Suprapubic skin (tissue), 4 donors: Measurements from ENCODE around the gene DAB1. TPM values are rescaled to one million over a fixed set of nuclear protein-coding genes. Genes with fewer than 3 reads are reported as not detected.

Source experiments
- DNase-seq, 2 donors: peaks; one replicate each; pipeline ENCODE4 v3.0.0-alpha.2; 2019; ENCODE audit warnings: low spot score in 2 of 2
- H3K27ac ChIP-seq: fragments of 200-600 bp; sonication (generic); one replicate; pipeline ENCODE4 v1.5.1; 2019
- H3K27me3 ChIP-seq: fragments of 200-600 bp; sonication (generic); one replicate; pipeline ENCODE4 v1.5.1; 2019
- H3K36me3 ChIP-seq: fragments of 200-600 bp; sonication (generic); one replicate; pipeline ENCODE4 v1.5.1; 2019
- H3K4me1 ChIP-seq: fragments of 200-600 bp; sonication (generic); one replicate; pipeline ENCODE4 v1.5.1; 2019
- H3K4me3 ChIP-seq: fragments of 200-600 bp; sonication (generic); one replicate; pipeline ENCODE4 v1.5.1; 2019; ENCODE audit warnings: mild to moderate bottlenecking
- H3K9me3 ChIP-seq: fragments of 200-600 bp; sonication (generic); one replicate; pipeline ENCODE4 v1.5.1; 2019
- EP300 ChIP-seq: sonication (generic); formaldehyde crosslinking; IDR thresholded peaks from one replicate; pipeline ENCODE4 v1.6.1; 2017; ENCODE audit warnings: antibody characterized with exemption
- POLR2A ChIP-seq, 2 donors: fragments of 450-650 bp; IDR thresholded peaks; one replicate each; pipeline ENCODE4 v1.6.1; 2017; ENCODE audit warnings: antibody characterized with exemption in 2 of 2, mild to moderate bottlenecking in 2 of 2, moderate library complexity in 2 of 2
- POLR2AphosphoS5 ChIP-seq, 3 donors: sonication (generic); formaldehyde crosslinking; IDR thresholded peaks; one replicate each; pipeline ENCODE4 v1.6.1; 2017; ENCODE audit warnings: antibody characterized with exemption in 3 of 3
- WGBS: methylation state at CpG from one replicate; pipeline ENCODE4 v1.1.5; 2018; 5-methylcytosine and 5-hydroxymethylcytosine counted together
- total RNA-seq, 4 donors: library from RNA; depleted of rRNA; stranded (reverse); fragments of >200 nt; gene quantifications; one replicate each; pipeline ENCODE4 v1.1.0, GENCODE V29; 2016
- TF ChIP-seq, protein P1 (sequence below), 2 donors: fragments of 200-600 bp in 1 of 2; fragments of 450-650 bp in 1 of 2; sonication (generic) in 1 of 2; IDR thresholded peaks; one replicate each; pipeline ENCODE4 v1.5.1; 2016 to 2019; ENCODE audit warnings: antibody characterized with exemption in 2 of 2, mild to moderate bottlenecking in 1 of 2, moderate library complexity in 1 of 2

Gene DAB1
- total RNA-seq, 4 donors from 2014 or later = 0.17 to 1.0 (median 0.30) TPM

DNA sequence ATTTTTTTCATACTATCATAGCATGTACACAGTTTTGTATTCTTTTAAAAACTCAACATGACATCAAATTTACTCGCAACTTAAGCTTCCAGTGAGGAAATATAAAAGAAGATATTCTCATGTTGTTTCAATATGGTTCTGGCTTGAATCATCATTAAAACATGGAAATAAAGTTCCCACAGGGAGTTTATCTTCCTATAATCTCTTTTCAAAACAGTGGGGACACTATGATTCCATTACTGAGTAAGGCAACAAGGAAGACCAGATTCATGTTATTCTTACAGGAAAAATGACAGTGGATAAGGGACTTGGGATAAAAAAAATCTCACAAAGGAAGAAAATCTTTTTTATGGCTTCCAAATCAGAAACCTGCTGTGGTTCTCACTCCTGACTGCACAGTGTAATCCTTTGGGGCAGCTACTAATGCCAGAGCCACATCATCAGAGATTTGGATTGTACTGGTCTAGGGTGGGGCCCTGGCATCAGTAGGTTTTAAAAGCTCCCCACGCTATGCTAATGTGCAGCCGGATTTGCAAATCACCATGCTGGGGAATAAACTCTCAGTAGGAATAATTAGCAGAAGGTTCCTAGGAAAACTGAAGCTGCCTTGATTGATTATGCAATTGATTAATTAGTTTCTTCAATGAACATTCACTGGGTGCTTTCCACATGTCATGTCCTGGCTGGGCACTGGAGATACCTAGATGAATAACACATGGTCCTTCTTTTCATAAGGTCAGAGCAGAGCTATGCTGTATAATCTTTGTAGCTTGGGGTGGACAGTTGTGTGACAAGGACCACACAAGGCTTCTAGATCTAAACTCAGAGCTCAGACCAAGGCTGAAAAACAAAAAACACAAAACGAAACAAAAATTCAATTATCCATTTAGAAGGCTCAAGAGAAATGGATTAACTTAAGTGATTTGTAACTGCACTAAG, 386.9 kb downstream of the DAB1 start:
- Histone ChIP-seq H3K27me3 (no peaks in the 10 kb centered on the region), H3K36me3 (no peaks in the 10 kb centered on the region), H3K4me1 (no peaks in the 10 kb centered on the region), H3K9me3 (no peaks in the 10 kb centered on the region), H3K27ac (no peak overlapping the region), H3K4me3 (no peak overlapping the region)
- TF ChIP-seq EP300 = no peak
- no peak for TF ChIP-seq POLR2A (IDR thresholded peaks at IDR 0.05)
- TF ChIP-seq, protein P1, sequence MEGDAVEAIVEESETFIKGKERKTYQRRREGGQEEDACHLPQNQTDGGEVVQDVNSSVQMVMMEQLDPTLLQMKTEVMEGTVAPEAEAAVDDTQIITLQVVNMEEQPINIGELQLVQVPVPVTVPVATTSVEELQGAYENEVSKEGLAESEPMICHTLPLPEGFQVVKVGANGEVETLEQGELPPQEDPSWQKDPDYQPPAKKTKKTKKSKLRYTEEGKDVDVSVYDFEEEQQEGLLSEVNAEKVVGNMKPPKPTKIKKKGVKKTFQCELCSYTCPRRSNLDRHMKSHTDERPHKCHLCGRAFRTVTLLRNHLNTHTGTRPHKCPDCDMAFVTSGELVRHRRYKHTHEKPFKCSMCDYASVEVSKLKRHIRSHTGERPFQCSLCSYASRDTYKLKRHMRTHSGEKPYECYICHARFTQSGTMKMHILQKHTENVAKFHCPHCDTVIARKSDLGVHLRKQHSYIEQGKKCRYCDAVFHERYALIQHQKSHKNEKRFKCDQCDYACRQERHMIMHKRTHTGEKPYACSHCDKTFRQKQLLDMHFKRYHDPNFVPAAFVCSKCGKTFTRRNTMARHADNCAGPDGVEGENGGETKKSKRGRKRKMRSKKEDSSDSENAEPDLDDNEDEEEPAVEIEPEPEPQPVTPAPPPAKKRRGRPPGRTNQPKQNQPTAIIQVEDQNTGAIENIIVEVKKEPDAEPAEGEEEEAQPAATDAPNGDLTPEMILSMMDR (IDR thresholded peaks at IDR 0.05) = no peak
- no peak for TF ChIP-seq POLR2AphosphoS5 (IDR thresholded peaks at IDR 0.05)
- WGBS = 58% methylated on average over 4 of the region's 4 CpGs
- no peak for DNase-seq

DNA sequence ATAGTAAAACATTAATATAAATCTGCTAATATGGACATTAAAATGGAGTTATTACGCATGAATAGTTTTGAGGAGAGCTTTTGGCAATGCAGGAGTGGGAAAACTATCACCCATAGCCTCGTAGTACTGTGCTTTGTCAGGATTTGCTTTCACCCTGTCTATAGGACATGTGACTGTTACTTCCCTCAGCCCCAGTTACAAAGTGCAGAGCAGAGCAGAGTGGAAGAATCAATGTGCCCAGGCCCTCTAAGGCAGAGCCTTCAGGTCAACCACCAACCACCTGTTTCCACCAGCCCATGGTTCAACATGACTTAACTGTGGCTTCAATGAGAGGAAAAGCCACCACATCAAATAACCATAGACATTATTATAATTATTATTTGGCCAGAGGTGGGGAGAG, 389.1 kb downstream of the DAB1 start:
- Histone ChIP-seq H3K36me3 (no peaks in the 10 kb centered on the region), H3K27ac (no peak overlapping the region), H3K4me3 (no peak overlapping the region), H3K9me3 (no peaks in the 10 kb centered on the region), H3K27me3 (no peaks in the 10 kb centered on the region), H3K4me1 (no peaks in the 10 kb centered on the region)
- no peak for DNase-seq
- 82% methylated on average over 2 of the region's 2 CpGs for WGBS
- TF ChIP-seq EP300 (no peak), POLR2A (IDR thresholded peaks at IDR 0.05) (no peak), POLR2AphosphoS5 (IDR thresholded peaks at IDR 0.05) (no peak)
- TF ChIP-seq, protein P1 (IDR thresholded peaks at IDR 0.05) = no peak

DNA sequence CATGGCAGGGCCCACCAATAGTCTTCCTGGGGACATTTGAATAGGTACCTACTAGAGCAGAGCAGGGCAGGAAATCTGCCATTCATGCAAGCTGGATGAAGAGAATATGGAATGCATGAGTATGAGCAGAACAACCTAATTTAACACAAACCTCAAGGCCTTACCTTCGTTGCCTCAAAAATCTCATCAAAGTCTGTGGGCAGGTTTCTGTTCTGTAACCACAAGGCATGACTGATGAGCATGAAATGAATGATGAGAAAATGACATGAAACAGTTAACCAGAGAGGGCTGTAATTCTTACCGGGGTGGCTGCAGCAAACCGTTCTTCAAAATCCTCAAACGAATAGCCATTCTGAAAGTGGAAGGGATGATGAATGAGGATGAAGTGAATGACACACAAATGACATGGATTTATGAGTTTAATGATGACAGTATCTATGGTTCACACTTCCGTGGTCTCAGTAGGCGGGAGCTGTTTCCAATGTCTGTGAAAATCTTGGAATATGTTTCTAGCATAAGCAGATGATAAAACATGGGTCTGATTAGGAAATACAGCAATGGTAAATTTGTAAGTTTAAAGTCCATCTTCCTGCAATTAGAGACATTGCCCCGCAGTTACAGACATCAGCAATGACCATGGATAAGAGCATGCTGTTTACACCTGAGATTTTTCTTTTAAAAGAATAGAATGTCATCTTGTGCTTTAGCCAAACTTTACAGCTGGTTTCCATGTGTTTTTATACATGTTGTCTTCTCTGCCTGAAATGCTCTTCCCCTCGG, 390.4 kb downstream of the DAB1 start:
- H3K9me3 ChIP-seq = no peaks in the 10 kb centered on the region
- H3K4me3 ChIP-seq = no peak overlapping the region
- H3K27me3 ChIP-seq = no peaks in the 10 kb centered on the region
- H3K27ac ChIP-seq = no peak overlapping the region
- no peak for DNase-seq
- no peaks in the 10 kb centered on the region for H3K4me1 ChIP-seq
- TF ChIP-seq POLR2A (IDR thresholded peaks at IDR 0.05) (no peak), EP300 (no peak), POLR2AphosphoS5 (IDR thresholded peaks at IDR 0.05) (no peak)
- TF ChIP-seq, protein P1 (IDR thresholded peaks at IDR 0.05) = no peak
- 60% methylated on average over 8 of the region's 8 CpGs for WGBS
- H3K36me3 ChIP-seq = no peaks in the 10 kb centered on the region

DNA sequence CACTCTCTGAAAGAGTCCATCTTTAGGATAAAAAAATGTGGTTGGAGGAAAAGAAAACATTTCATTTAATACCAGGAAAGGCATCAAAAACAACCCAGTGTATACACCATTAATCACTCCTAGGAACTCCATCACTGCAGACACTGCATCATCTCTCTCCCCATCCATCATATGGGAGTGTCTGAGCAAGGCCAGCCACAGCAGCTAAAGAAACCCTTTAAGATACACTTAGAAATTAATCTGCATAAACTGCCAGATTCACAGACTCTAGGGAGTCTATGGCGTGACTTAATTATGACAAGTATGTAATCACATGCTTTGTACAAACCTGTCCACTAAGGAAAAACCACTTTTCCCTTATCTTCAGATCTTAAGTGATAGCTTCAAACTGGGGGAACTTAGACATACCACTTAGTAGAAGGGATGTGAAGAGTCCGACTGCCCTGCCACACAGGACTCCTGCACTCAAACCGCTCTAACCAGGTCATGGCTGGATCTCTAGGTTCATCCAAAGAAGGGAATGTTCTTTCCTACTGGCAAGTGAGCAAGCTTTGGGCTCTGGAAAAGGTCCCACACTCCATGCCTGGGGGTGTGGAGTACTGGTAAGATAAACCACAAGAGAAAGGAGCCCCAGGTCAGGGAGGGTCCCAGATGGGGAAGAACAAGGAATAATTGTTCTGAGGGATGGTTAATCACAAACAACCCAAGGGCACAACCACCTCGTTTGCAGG, 397.1 kb downstream of the DAB1 start:
- Histone ChIP-seq H3K4me3 (no peak overlapping the region), H3K36me3 (no peaks in the 10 kb centered on the region), H3K9me3 (no peaks in the 10 kb centered on the region), H3K4me1 (no peaks in the 10 kb centered on the region), H3K27me3 (no peaks in the 10 kb centered on the region), H3K27ac (no peak overlapping the region)
- no peak for TF ChIP-seq EP300
- TF ChIP-seq POLR2A (IDR thresholded peaks at IDR 0.05) = no peak
- TF ChIP-seq, protein P1 (IDR thresholded peaks at IDR 0.05) = no peak
- no peak for TF ChIP-seq POLR2AphosphoS5 (IDR thresholded peaks at IDR 0.05)
- DNase-seq = no peak
- 38% methylated on average over 4 of the region's 4 CpGs for WGBS
